ENCODE data around the gene CHGA.

The CHGA gene

GRCh38 chr14:92945544-92945943, 22.6 kb downstream of the CHGA start:
- DNase-seq, result no peak

- no peak for DNase-seq
Observed at GRCh38 chr14:92945959-92946846, 23.3 kb downstream of the CHGA start.

- no peak for DNase-seq
Observed at GRCh38 chr14:92946847-92947545, 24.0 kb downstream of the CHGA start.

- no peak for DNase-seq
Observed at GRCh38 chr14:92948647-92949046, 25.7 kb downstream of the CHGA start.

- no peak for DNase-seq
Observed at GRCh38 chr14:92949496-92950192, 26.7 kb downstream of the CHGA start.

GRCh38 chr14:92950193-92950540, 27.2 kb downstream of the CHGA start:
- no peak for DNase-seq

GRCh38 chr14:92950773-92951172, 27.8 kb downstream of the CHGA start:
- DNase-seq, result no peak

- DNase-seq, result no peak
Observed at GRCh38 chr14:92951261-92951660, 28.3 kb downstream of the CHGA start.

GRCh38 chr14:92951912-92952471, 29.0 kb downstream of the CHGA start:
- no peak for DNase-seq

GRCh38 chr14:92952481-92953298, 29.7 kb downstream of the CHGA start:
- DNase-seq, result no peak

GRCh38 chr14:92953526-92953925, 30.6 kb downstream of the CHGA start:
- DNase-seq, result no peak

GRCh38 chr14:92954933-92955332, 32.0 kb downstream of the CHGA start:
- DNase-seq, result no peak

GRCh38 chr14:92955381-92955780, 32.4 kb downstream of the CHGA start:
- DNase-seq, result no peak

- DNase-seq, result no peak
Observed at GRCh38 chr14:92956961-92957360, 34.0 kb downstream of the CHGA start.

- no peak for DNase-seq
Observed at GRCh38 chr14:92958373-92959188, 35.6 kb downstream of the CHGA start.

- no peak for DNase-seq
Observed at GRCh38 chr14:92959189-92959531, 36.2 kb downstream of the CHGA start.

- no peak for DNase-seq
Observed at GRCh38 chr14:92959761-92960680, 37.1 kb downstream of the CHGA start.

GRCh38 chr14:92960706-92961566, 38.0 kb downstream of the CHGA start:
- DNase-seq, result no peak

- no peak for DNase-seq
Observed at GRCh38 chr14:92961567-92961855, 38.6 kb downstream of the CHGA start.

Data from SIG-M5 (cell line).